C4-2B (cell line): ENCODE results near the gene IGBP1.
"Not testable (repeated sequence)": the region's sequence is repeated elsewhere in the genome, so short reads cannot be mapped to it uniquely, and the experiment has no call there.

Source experiments
- H3K27ac ChIP-seq: fragments of 450-650 bp; 2 replicates; pipeline ENCODE4 v1.5.1; 2017
- ZFX ChIP-seq: fragments of 450-650 bp; IDR thresholded peaks from 2 replicates; pipeline ENCODE4 v1.6.1; 2017
- TF ChIP-seq, protein P1 (sequence below): fragments of 450-650 bp; conservative IDR thresholded peaks from 2 replicates; pipeline ENCODE4 v1.5.1; 2017; ENCODE audit warnings: mild to moderate bottlenecking

Gene IGBP1

GRCh38 chrX:70096052-70096451, 37.2 kb upstream of the IGBP1 start:
- no peak for TF ChIP-seq ZFX
- TF ChIP-seq, protein P1, sequence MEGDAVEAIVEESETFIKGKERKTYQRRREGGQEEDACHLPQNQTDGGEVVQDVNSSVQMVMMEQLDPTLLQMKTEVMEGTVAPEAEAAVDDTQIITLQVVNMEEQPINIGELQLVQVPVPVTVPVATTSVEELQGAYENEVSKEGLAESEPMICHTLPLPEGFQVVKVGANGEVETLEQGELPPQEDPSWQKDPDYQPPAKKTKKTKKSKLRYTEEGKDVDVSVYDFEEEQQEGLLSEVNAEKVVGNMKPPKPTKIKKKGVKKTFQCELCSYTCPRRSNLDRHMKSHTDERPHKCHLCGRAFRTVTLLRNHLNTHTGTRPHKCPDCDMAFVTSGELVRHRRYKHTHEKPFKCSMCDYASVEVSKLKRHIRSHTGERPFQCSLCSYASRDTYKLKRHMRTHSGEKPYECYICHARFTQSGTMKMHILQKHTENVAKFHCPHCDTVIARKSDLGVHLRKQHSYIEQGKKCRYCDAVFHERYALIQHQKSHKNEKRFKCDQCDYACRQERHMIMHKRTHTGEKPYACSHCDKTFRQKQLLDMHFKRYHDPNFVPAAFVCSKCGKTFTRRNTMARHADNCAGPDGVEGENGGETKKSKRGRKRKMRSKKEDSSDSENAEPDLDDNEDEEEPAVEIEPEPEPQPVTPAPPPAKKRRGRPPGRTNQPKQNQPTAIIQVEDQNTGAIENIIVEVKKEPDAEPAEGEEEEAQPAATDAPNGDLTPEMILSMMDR, result peak; percentile 51
- H3K27ac ChIP-seq, result no peak overlapping the region

GRCh38 chrX:70105229-70105628, 28.0 kb upstream of the IGBP1 start:
- no peak overlapping the region for H3K27ac ChIP-seq
- TF ChIP-seq, protein P1, result no peak
- TF ChIP-seq ZFX, result no peak

- not testable (repeated sequence) for H3K27ac ChIP-seq
These were observed 21.7 kb upstream of the IGBP1 start for GRCh38 chrX:70111436-70112026.

GRCh38 chrX:70117738-70118137, 15.5 kb upstream of the IGBP1 start:
- TF ChIP-seq ZFX, result no peak
- TF ChIP-seq, protein P1, result no peak

GRCh38 chrX:70123014-70123413, 10.2 kb upstream of the IGBP1 start:
- not testable (repeated sequence) for H3K27ac ChIP-seq

More at GRCh38 chrX:70117738-70118137, 15.5 kb upstream of the IGBP1 start:
- no peak overlapping the region for H3K27ac ChIP-seq

- TF ChIP-seq ZFX, result no peak
- TF ChIP-seq, protein P1, result no peak
These were observed 8.6 kb upstream of the IGBP1 start for GRCh38 chrX:70124678-70125077.

DNA sequence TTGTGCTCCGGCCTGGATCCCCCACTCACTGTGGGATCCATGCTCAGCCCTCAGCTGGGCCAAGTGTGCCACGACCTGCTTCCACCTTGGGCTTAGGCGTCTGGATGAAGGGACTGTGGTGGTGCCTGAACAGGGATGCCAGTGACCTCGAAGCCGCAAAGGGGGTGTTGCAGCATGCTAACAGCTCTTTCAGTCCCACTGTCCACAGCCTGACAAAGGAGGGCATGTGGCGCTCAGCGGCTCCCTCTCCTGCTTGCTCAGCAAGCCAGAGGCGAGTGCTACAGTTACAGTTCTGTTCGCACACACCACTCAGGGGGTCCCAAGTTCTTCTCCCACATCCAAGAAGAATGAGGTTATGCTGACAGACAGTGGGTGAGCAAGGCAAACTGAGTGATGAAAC, 5.2 kb upstream of the IGBP1 start:
- TF ChIP-seq, protein P1, result no peak
- no peak for TF ChIP-seq ZFX
- H3K27ac ChIP-seq, result no peak overlapping the region

More at GRCh38 chrX:70124678-70125077, 8.6 kb upstream of the IGBP1 start:
- H3K27ac ChIP-seq, result no peak overlapping the region

DNA sequence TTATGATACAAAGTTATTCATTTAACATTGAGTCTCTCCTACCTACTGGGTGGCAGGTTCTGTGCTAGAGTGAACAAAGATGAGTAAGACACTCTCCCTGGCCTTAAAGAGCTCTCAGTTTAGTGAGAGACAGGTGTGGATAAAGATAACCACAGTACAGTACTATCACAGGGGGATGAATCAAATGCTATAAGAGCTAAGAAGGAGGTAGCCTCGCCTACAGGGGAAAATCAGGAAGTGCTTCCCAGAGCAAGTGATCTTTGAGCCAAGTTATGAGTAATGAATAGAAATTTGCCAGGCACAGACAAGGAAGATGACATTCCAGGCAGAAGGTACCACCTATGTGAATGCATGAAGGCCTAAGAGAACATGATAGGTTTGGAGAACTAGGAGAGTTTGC, 3.4 kb upstream of the IGBP1 start:
- TF ChIP-seq, protein P1, result no peak
- no peak for TF ChIP-seq ZFX
- H3K27ac ChIP-seq, result no peak overlapping the region

- TF ChIP-seq ZFX, result no peak
- TF ChIP-seq, protein P1, result no peak
- no peak overlapping the region for H3K27ac ChIP-seq
These were observed 1.0 kb upstream of the IGBP1 start for GRCh38 chrX:70132224-70132623.
